WERI-Rb-1 (cell line): ENCODE results near the gene COL23A1.

Source experiments
- DNase-seq: peaks from one replicate; pipeline ENCODE4 v3.0.0-alpha.2; 2020
- H3K27ac ChIP-seq: fragments of 250-450 bp; sonication (Bioruptor Pico); 2 replicates; pipeline ENCODE4 v1.5.1; 2020; ENCODE audit warnings: mild to moderate bottlenecking, moderate library complexity
- H3K27me3 ChIP-seq: fragments of 250-450 bp; sonication (Bioruptor Pico); 2 replicates; pipeline ENCODE4 v1.5.1; 2021; ENCODE audit warnings: mild to moderate bottlenecking, low read depth, moderate library complexity; ENCODE audit not compliant: insufficient read depth, severe bottlenecking
- H3K36me3 ChIP-seq: fragments of 250-450 bp; sonication (Bioruptor Pico); 2 replicates; pipeline ENCODE4 v1.5.1; 2020; ENCODE audit warnings: mild to moderate bottlenecking, moderate library complexity
- H3K4me3 ChIP-seq: 2 replicates; pipeline ENCODE4 v1.5.1; 2011; ENCODE audit warnings: low read depth, mild to moderate bottlenecking, control low read depth, low read length
- H3K9me3 ChIP-seq: fragments of 250-450 bp; sonication (Bioruptor Pico); 2 replicates; pipeline ENCODE4 v1.5.1; 2021; ENCODE audit warnings: mild to moderate bottlenecking, moderate library complexity; ENCODE audit not compliant: severe bottlenecking
- TF ChIP-seq, protein P1 (sequence below): IDR thresholded peaks from 2 replicates; pipeline ENCODE4 v1.5.1; 2011; ENCODE audit warnings: low read depth, mild to moderate bottlenecking, control low read depth, inconsistent platforms, low read length

The COL23A1 gene

DNA sequence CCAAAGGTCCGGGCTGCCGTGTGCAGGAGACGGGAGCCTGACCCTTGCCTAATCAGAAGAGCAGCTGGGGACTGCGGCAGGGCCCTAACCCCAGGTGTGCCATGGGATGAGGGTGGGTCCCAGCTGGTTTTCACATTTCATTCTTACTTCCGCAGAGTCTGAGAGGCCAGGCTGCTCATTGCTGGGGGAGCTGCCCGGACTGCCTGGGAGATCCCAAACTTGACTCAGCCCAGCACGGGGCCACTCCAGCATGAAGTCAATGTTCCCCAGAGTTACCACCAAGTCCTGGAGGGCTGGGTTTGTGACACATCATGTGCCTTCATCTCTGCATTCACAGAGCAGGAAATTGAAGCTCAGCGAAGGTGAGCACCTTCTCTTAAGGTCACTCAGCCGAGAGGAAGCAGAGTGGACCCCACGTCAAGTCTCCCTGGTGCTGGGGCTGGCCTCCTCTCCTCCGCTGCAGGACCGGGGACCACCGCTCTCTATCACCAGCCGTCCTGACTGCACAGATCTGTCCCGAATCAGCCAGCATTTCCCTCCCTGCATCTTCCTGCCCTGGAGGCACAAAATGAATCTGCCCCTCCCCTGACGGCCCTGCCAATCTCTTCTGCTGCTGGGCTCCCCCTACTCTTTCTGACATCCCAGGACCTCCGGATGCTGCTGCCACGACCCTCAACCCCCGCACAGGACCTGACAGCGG is 303.0 kb downstream of the COL23A1 start:
- DNase-seq: no peak
- no peak overlapping the region for H3K4me3 ChIP-seq
- H3K9me3 ChIP-seq: no peaks in the 10 kb centered on the region
- H3K27ac ChIP-seq: no peak overlapping the region
- H3K27me3 ChIP-seq: no peaks in the 10 kb centered on the region
- TF ChIP-seq, protein P1, sequence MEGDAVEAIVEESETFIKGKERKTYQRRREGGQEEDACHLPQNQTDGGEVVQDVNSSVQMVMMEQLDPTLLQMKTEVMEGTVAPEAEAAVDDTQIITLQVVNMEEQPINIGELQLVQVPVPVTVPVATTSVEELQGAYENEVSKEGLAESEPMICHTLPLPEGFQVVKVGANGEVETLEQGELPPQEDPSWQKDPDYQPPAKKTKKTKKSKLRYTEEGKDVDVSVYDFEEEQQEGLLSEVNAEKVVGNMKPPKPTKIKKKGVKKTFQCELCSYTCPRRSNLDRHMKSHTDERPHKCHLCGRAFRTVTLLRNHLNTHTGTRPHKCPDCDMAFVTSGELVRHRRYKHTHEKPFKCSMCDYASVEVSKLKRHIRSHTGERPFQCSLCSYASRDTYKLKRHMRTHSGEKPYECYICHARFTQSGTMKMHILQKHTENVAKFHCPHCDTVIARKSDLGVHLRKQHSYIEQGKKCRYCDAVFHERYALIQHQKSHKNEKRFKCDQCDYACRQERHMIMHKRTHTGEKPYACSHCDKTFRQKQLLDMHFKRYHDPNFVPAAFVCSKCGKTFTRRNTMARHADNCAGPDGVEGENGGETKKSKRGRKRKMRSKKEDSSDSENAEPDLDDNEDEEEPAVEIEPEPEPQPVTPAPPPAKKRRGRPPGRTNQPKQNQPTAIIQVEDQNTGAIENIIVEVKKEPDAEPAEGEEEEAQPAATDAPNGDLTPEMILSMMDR: no peak
- H3K36me3 ChIP-seq: no peaks in the 10 kb centered on the region

DNA sequence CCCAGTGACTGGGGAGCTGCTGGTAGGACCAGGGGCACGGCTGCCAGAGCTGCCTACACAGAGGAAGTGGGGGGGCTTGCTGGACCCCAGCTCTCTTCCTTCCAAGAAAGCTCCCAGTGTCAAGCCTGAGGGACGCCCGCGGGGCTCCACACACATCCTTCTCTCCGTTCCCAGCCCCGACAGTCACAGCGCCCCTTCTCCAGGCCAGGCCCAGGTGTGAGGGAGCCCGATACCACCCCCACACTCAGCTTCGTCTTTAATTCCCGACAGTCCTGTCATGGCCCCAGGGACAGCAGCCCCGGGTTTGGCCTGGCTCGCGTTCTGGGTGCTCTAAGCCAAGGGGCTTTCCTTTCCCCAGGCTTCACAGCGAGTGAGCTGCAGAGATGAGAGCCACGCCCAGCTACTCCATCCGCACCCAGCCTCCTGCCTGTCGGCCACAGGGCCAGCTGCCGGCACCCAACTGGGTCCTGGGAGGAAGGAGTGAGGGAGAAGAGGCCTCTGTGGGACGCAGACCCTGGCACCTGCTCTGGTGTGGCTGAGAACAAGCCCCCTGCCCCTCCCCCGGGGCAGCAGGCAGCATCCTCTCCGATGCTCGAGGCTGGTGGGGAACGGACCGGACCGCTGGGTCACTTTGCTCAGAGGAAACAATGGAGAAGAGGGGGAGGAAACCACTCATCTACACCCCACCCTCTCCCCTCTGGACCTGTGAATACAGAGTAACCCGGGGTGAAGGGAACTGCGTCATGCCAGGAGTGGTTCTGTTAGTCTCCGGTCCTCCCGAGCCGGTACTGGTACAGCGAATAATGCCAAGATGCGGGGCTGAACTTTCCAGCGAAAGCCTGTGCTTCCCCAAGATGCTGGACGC is 303.7 kb downstream of the COL23A1 start:
- DNase-seq: no peak
- Histone ChIP-seq H3K27me3 (no peaks in the 10 kb centered on the region), H3K9me3 (no peaks in the 10 kb centered on the region), H3K27ac (no peak overlapping the region), H3K4me3 (no peak overlapping the region), H3K36me3 (no peaks in the 10 kb centered on the region)
- TF ChIP-seq, protein P1: no peak

DNA sequence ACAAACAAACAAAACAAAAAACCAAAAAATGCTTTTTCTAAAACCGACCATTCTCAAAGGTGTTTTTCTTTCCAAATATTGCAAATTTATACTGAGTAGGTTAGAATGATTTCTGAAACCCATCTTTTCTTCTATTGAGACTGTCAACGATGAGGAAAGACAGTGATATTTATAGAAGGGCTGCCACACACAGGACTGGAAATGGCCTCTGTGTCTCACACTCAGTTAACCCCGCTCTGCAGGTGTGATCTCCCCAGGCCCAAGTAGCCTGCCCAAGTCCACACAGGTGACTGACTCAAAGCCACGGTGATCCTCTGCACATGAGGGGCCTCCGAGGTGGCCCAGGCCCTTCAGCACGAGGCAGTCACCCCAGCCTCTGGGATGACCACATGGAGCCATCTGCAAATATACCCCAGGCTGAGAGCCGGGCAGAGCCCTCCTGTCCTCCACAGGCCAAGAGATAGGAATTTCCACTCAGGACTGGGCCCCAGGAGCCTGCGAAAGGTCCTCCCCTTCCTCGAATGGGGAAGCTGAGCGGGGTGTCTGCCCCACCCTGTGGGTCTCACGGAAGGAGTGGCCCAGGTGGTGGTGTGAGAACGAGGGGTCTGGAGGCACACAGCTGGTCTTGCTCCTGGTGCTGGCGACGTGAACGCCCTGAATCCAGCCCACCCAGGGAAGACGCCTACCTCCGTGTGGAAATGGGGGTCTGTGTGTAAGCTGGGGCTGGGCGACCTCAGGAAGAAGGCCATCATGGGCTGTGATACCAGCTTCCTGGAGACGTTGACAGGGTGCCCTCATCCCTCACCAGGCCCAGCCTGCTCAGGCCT is 304.6 kb downstream of the COL23A1 start:
- Histone ChIP-seq H3K4me3 (no peak overlapping the region), H3K27ac (no peak overlapping the region), H3K27me3 (no peaks in the 10 kb centered on the region), H3K36me3 (no peaks in the 10 kb centered on the region), H3K9me3 (no peaks in the 10 kb centered on the region)
- no peak for DNase-seq
- TF ChIP-seq, protein P1: no peak

DNA sequence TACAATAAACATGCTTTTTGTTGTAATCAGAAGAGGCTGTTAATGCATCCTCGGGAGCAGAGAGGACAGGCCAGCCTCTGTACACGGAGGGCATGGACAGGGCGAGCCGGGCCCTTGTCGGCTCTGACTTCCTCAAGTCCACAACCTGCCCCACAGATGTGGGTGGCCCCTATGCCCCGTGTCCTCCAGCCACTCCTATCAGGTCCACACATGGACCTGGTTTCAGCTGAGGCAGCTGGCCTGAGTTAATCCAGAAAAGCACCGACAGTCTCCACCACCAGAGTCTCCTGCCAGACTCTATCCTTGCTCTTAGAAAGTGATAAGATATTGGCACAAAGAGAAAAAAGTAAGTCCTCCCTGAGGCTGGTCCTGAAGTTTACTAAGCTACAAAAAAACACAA is 305.2 kb downstream of the COL23A1 start:
- no peak for DNase-seq
- no peaks in the 10 kb centered on the region for H3K27me3 ChIP-seq

DNA sequence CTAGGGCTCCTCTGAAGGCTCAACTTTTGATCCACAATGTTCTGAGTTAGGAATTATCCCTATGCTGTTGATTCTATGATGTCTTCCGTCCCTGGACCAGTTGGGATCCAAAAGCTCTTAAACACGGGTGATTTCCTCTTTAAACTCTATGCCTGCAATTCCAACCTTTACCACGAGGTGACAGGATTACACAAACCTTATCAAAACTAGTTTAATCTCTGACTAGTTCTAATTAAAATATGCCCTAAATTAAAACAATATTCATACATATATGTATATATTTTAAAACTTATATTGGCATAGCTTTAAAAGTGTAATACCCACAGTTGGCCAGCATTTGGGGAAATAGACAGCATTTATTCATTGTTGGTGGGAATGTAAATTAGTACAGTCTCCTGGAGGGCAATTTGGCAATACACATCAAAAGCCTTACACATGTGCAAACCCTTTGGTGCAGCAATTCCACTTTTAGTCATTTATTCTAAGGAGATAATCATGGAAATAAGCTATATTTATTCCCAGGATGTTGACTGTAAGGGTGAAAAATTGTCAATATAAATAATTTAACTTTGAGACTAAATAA is 306.0 kb downstream of the COL23A1 start:
- Histone ChIP-seq H3K4me3 (no peak overlapping the region), H3K36me3 (no peaks in the 10 kb centered on the region), H3K27me3 (no peaks in the 10 kb centered on the region), H3K9me3 (no peaks in the 10 kb centered on the region), H3K27ac (no peak overlapping the region)
- DNase-seq: no peak
- TF ChIP-seq, protein P1: peak; percentile 23; the same call in 1 of the 2 replicates

More for the DNA sequence above, 305.2 kb downstream of the COL23A1 start:
- no peak overlapping the region for H3K4me3 ChIP-seq
- TF ChIP-seq, protein P1: no peak
- H3K36me3 ChIP-seq: no peaks in the 10 kb centered on the region
- no peak overlapping the region for H3K27ac ChIP-seq
- no peaks in the 10 kb centered on the region for H3K9me3 ChIP-seq
